ENCODE data around the gene OLIG2.

The OLIG2 gene

GRCh38 chr21:33028287-33028670, 2.5 kb downstream of the OLIG2 start:
- TF ChIP-seq TAF1 (IDR thresholded peaks at IDR 0.05; ENCODE audit: borderline replicate concordance, low read depth, low read length) (no peak), POLR2A (IDR thresholded peaks at IDR 0.05; ENCODE audit: low read depth, low read length) (no peak), POLR2AphosphoS5 (IDR thresholded peaks at IDR 0.05; ENCODE audit: low read depth, low read length) (no peak)
- FAIRE-seq = no peak
- no peak for DNase-seq (ENCODE audit: insufficient read length)

GRCh38 chr21:33028773-33029384, 3.1 kb downstream of the OLIG2 start:
- TF ChIP-seq TAF1 (IDR thresholded peaks at IDR 0.05; ENCODE audit: borderline replicate concordance, low read depth, low read length) (no peak), POLR2A (IDR thresholded peaks at IDR 0.05; ENCODE audit: low read depth, low read length) (no peak), POLR2AphosphoS5 (IDR thresholded peaks at IDR 0.05; ENCODE audit: low read depth, low read length) (no peak)
- no peak for FAIRE-seq
- DNase-seq (ENCODE audit: insufficient read length) = no peak

- no peak for TF ChIP-seq POLR2A (IDR thresholded peaks at IDR 0.05; ENCODE audit: low read depth, low read length)
- no peak for TF ChIP-seq TAF1 (IDR thresholded peaks at IDR 0.05; ENCODE audit: borderline replicate concordance, low read depth, low read length)
- no peak for TF ChIP-seq POLR2AphosphoS5 (IDR thresholded peaks at IDR 0.05; ENCODE audit: low read depth, low read length)
- FAIRE-seq (no peak), DNase-seq (ENCODE audit: insufficient read length) (no peak)
Measured at GRCh38 chr21:33029385-33029921, 3.7 kb downstream of the OLIG2 start.

- DNase-seq (ENCODE audit: insufficient read length) (no peak), FAIRE-seq (no peak)
- TF ChIP-seq TAF1 (IDR thresholded peaks at IDR 0.05; ENCODE audit: borderline replicate concordance, low read depth, low read length) (no peak), POLR2AphosphoS5 (IDR thresholded peaks at IDR 0.05; ENCODE audit: low read depth, low read length) (no peak), POLR2A (IDR thresholded peaks at IDR 0.05; ENCODE audit: low read depth, low read length) (no peak)
Measured at GRCh38 chr21:33029975-33030461, 4.3 kb downstream of the OLIG2 start.

GRCh38 chr21:33030633-33031032, 4.9 kb downstream of the OLIG2 start:
- FAIRE-seq (no peak), DNase-seq (ENCODE audit: insufficient read length) (no peak)
- TF ChIP-seq POLR2AphosphoS5 (IDR thresholded peaks at IDR 0.05; ENCODE audit: low read depth, low read length) = no peak
- no peak for TF ChIP-seq TAF1 (IDR thresholded peaks at IDR 0.05; ENCODE audit: borderline replicate concordance, low read depth, low read length)
- TF ChIP-seq POLR2A (IDR thresholded peaks at IDR 0.05; ENCODE audit: low read depth, low read length) = no peak

- DNase-seq (ENCODE audit: insufficient read length) (no peak), FAIRE-seq (no peak)
- TF ChIP-seq TAF1 (IDR thresholded peaks at IDR 0.05; ENCODE audit: borderline replicate concordance, low read depth, low read length) = no peak
- TF ChIP-seq POLR2AphosphoS5 (IDR thresholded peaks at IDR 0.05; ENCODE audit: low read depth, low read length) = no peak
- no peak for TF ChIP-seq POLR2A (IDR thresholded peaks at IDR 0.05; ENCODE audit: low read depth, low read length)
Measured at GRCh38 chr21:33031152-33031911, 5.6 kb downstream of the OLIG2 start.

DNA sequence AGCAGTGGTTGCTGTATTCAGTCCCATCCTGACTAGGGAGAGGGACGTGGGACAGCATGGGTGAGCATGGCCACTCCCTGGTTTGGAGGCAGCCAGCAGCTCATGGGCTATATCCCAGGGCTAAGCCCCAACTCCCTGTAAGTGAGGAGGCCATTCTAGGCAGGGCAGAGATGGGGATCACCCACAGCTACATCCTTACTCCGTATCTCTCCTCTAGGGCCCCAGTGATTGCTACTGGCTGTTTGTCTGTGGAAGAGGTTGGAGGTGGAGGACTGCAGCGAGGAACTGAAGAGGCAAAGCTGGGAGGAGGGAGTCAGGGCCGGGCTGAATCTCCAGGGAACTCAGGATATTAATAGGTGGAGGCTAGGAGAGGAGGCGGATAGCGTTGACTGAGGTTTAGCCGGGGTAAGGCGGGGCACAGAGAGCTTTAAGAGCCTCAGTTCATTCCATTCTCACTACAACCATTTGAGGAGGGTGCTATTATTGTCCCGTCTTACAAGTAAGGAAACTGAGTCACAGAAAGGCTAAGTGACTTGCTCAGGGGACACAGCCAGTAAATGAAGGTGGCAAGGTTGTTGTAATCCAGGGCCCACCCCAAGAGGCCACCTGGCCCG, 6.8 kb downstream of the OLIG2 start:
- no peak for DNase-seq (ENCODE audit: insufficient read length)
- TF ChIP-seq POLR2AphosphoS5 (IDR thresholded peaks at IDR 0.05; ENCODE audit: low read depth, low read length) = no peak
- TF ChIP-seq POLR2A (IDR thresholded peaks at IDR 0.05; ENCODE audit: low read depth, low read length) = no peak
- TF ChIP-seq TAF1 (IDR thresholded peaks at IDR 0.05; ENCODE audit: borderline replicate concordance, low read depth, low read length) = no peak
- FAIRE-seq = no peak

GRCh38 chr21:33033094-33033951, 7.6 kb downstream of the OLIG2 start:
- DNase-seq (ENCODE audit: insufficient read length) = no peak
- TF ChIP-seq POLR2A (IDR thresholded peaks at IDR 0.05; ENCODE audit: low read depth, low read length) = no peak
- TF ChIP-seq TAF1 (IDR thresholded peaks at IDR 0.05; ENCODE audit: borderline replicate concordance, low read depth, low read length) = no peak
- no peak for TF ChIP-seq POLR2AphosphoS5 (IDR thresholded peaks at IDR 0.05; ENCODE audit: low read depth, low read length)
- no peak for FAIRE-seq

DNA sequence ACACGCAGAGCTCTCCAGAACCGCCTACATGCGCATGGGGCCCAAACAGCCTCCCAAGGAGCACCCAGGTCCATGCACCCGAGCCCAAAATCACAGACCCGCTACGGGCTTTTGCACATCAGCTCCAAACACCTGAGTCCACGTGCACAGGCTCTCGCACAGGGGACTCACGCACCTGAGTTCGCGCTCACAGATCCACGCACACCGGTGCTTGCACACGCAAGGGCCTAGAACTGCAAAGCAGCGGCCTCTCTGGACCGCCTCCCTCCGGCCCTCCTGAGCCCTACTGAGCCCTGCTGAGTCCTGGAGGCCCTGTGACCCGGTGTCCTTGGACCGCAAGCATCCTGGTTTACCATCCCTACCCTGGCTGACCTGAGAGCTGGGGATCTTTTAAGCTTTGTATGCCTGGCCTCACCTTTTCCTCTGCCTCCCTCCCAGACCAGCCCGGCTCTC, 8.3 kb downstream of the OLIG2 start:
- TF ChIP-seq POLR2AphosphoS5 (IDR thresholded peaks at IDR 0.05; ENCODE audit: low read depth, low read length) (no peak), POLR2A (IDR thresholded peaks at IDR 0.05; ENCODE audit: low read depth, low read length) (no peak)
- FAIRE-seq (no peak), DNase-seq (ENCODE audit: insufficient read length) (no peak)

- FAIRE-seq (no peak), DNase-seq (ENCODE audit: insufficient read length) (no peak)
Measured at GRCh38 chr21:33035147-33035546, 9.4 kb downstream of the OLIG2 start.

More at GRCh38 chr21:33035147-33035546, 9.4 kb downstream of the OLIG2 start:
- TF ChIP-seq POLR2A (IDR thresholded peaks at IDR 0.05; ENCODE audit: low read depth, low read length) (no peak), POLR2AphosphoS5 (IDR thresholded peaks at IDR 0.05; ENCODE audit: low read depth, low read length) (no peak), TAF1 (IDR thresholded peaks at IDR 0.05; ENCODE audit: borderline replicate concordance, low read depth, low read length) (no peak)
